Ishikawa (cell line): Measurements from ENCODE around the gene KHDC4.
A peak's percentile ranks its signal among the peaks of the same experiment; 100 is the strongest.

ENCODE experiments used
- CEBPB ChIP-seq: IDR thresholded peaks from 2 replicates; pipeline ENCODE4 v1.6.1; 2012
- CREB1 ChIP-seq: IDR thresholded peaks from 2 replicates; pipeline ENCODE4 v1.6.1; 2012; ENCODE audit warnings: low read depth
- EGR1 ChIP-seq: IDR thresholded peaks from 2 replicates; pipeline ENCODE4 v1.6.1; 2012
- EP300 ChIP-seq: IDR thresholded peaks from 2 replicates; pipeline ENCODE4 v1.6.1; 2012; ENCODE audit warnings: borderline replicate concordance
- FOXM1 ChIP-seq: IDR thresholded peaks from 2 replicates; pipeline ENCODE4 v1.6.1; 2012; ENCODE audit warnings: low read depth, borderline replicate concordance
- MAX ChIP-seq: IDR thresholded peaks from 2 replicates; pipeline ENCODE4 v1.6.1; 2012
- NFIC ChIP-seq: IDR thresholded peaks from 2 replicates; pipeline ENCODE4 v1.6.1; 2012
- RAD21 ChIP-seq: IDR thresholded peaks from 2 replicates; pipeline ENCODE4 v1.6.1; 2012; ENCODE audit warnings: low read depth
- REST ChIP-seq: IDR thresholded peaks from 2 replicates; pipeline ENCODE4 v1.6.1; 2012; ENCODE audit warnings: low read depth, mild to moderate bottlenecking
- TAF1 ChIP-seq: IDR thresholded peaks from 2 replicates; pipeline ENCODE4 v1.6.1; 2012; ENCODE audit warnings: low read depth, mild to moderate bottlenecking
- TCF12 ChIP-seq: IDR thresholded peaks from 2 replicates; pipeline ENCODE4 v1.6.1; 2012; ENCODE audit warnings: low read depth
- TEAD4 ChIP-seq: IDR thresholded peaks from 2 replicates; pipeline ENCODE4 v1.6.1; 2012
- USF1 ChIP-seq: IDR thresholded peaks from 2 replicates; pipeline ENCODE4 v1.6.1; 2012
- YY1 ChIP-seq: IDR thresholded peaks from 2 replicates; pipeline ENCODE4 v1.6.1; 2012; ENCODE audit warnings: low read depth
- ZBTB7A ChIP-seq: IDR thresholded peaks from 2 replicates; pipeline ENCODE4 v1.6.1; 2012; ENCODE audit warnings: low read depth

KHDC4 gene

GRCh38 chr1:155961937-155962336, 27.7 kb upstream of the KHDC4 start:
- TF ChIP-seq TAF1: no peak
- no peak; the same call in none of the 2 replicates for TF ChIP-seq MAX
- no peak for TF ChIP-seq ZBTB7A
- peak; percentile 46; the same call in 1 of the 2 replicates for TF ChIP-seq YY1
- TF ChIP-seq TCF12: peak; percentile 82
- peak; percentile 80; the same call in 1 of the 2 replicates for TF ChIP-seq EP300
- TF ChIP-seq NFIC: peak; percentile 78
- TF ChIP-seq TEAD4: peak; percentile 68; the same call in 1 of the 2 replicates
- 0 out of 2 replicates have a peak, but pooled peaks have one; percentile 40 for TF ChIP-seq FOXM1
- peak; percentile 25; the same call in 1 of the 2 replicates for TF ChIP-seq USF1
- TF ChIP-seq CEBPB: no peak; the same call in 1 of the 2 replicates
- TF ChIP-seq RAD21: peak; percentile 56; the same call in 1 of the 2 replicates
- TF ChIP-seq REST: no peak
- TF ChIP-seq CREB1: no peak
- no peak for TF ChIP-seq EGR1

- TF ChIP-seq REST (no peak), USF1 (no peak), TCF12 (no peak), TEAD4 (no peak), FOXM1 (no peak), EP300 (no peak), NFIC (no peak), ZBTB7A (no peak), EGR1 (no peak), RAD21 (no peak), CREB1 (no peak)
Measured at GRCh38 chr1:155960081-155960745, 26.0 kb upstream of the KHDC4 start.

GRCh38 chr1:155957411-155957915, 23.2 kb upstream of the KHDC4 start:
- TF ChIP-seq TAF1: no peak
- TF ChIP-seq MAX: no peak
- no peak for TF ChIP-seq EGR1
- TF ChIP-seq USF1: no peak
- TF ChIP-seq YY1: no peak
- TF ChIP-seq TEAD4: no peak
- no peak for TF ChIP-seq RAD21
- TF ChIP-seq ZBTB7A: no peak
- TF ChIP-seq CEBPB: no peak
- TF ChIP-seq CREB1: no peak
- no peak for TF ChIP-seq TCF12
- TF ChIP-seq REST: no peak

GRCh38 chr1:155954645-155955044, 20.4 kb upstream of the KHDC4 start:
- TF ChIP-seq TAF1: no peak
- no peak for TF ChIP-seq USF1
- no peak for TF ChIP-seq NFIC
- no peak for TF ChIP-seq MAX
- TF ChIP-seq CEBPB: no peak
- TF ChIP-seq RAD21: no peak
- TF ChIP-seq CREB1: no peak
- no peak for TF ChIP-seq TCF12
- TF ChIP-seq EP300: no peak
